ENCODE data around the gene VOPP1. TPM values are rescaled to one million over a fixed set of nuclear protein-coding genes. Genes with fewer than 3 reads are reported as not detected.

The VOPP1 gene, protein sequence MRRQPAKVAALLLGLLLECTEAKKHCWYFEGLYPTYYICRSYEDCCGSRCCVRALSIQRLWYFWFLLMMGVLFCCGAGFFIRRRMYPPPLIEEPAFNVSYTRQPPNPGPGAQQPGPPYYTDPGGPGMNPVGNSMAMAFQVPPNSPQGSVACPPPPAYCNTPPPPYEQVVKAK
- total RNA-seq, result 63.5 TPM

DNA sequence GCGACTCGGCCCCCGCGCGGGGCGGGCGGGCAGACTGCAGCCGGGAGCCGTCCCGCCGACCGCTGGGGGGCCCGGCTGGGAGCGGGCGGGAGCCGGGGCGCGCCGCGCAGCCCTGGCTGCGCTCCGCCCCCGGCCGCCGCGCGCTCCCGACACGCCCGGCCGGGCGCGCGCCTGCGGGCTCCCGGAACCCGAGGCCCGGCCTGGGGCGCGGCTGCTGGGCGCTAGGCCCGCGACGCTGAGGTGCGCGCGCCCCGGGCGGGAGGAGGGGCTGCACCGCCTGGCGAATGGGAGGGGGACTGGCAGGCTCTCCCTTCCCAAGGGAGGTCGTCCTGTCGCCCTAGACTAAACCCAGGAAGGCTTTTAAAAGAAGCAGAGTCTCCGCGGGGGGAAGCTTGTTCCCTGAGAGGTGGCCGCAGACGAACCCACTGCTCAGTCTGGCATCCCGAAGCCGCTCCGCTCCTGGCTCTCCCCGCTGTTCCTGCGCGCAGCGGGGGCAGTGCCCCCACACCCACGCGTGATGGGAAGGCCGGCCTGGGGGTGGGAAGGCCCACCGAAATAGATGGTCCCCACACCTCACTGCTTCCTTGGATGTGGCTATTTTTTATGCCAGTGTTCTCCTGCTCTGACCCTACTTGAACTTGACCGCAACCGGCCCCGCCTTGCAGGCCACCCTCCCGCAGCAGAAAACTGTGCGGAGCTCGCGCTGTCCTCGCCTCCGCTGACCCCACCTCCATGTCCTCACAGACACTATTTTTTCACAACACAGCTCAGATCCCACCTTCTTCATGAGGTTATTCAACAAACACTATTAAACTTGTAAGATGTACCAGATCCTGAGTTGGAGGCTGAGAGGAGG lies at the start of gene VOPP1:
Gene VOPP1 (minus strand): TSS at position 125 of the 856 bp plus-strand sequence. CDS start 178 bp downstream, outside the sequence.

Other genes with a start within 250 kb of the VOPP1 start
- 20.6 TPM for gene LANCL2, start 207.2 kb downstream of the VOPP1 start, total RNA-seq